Right ventricle myocardium inferior (tissue), 1 donor: ENCODE results near the gene RNF5. TPM values are rescaled to one million over a fixed set of nuclear protein-coding genes. Genes with fewer than 3 reads are reported as not detected.
"Not testable (repeated sequence)": the region's sequence is repeated elsewhere in the genome, so short reads cannot be mapped to it uniquely, and the experiment has no call there.

Experiments used
- ATAC-seq: fragments of 200-7000 bp; cut with Tn5 transposase; one replicate; pipeline ENCODE4 v1.9.1; 2020; ENCODE audit warnings: mild to moderate bottlenecking, moderate library complexity
- DNase-seq: peaks from one replicate; pipeline ENCODE4 v3.0.0; 2021; ENCODE audit errors: missing footprints
- intact Hi-C: fragments of 100-400 bp; cut with DNase I; formaldehyde crosslinking; loops from one replicate; pipeline ENCODE4 v1.11.0; 2022
- long read RNA-seq: library from polyadenylated mRNA; unstranded; transcript quantifications from one replicate; pipeline ENCODE4 v2.0.0, GENCODE V29; 2021
- total RNA-seq: library from RNA; stranded (reverse); fragmentation: NEBNext Ultra II Directional; extraction: Animal tissue kit (Norgen Biotek cat#: 25700); gene quantifications from one replicate; pipeline ENCODE4 v1.2.1, GENCODE V29; 2021
- donor health status: DM: no; HTN: yes; CAD: no; lungs with severe emphysema.

The RNF5 gene, protein sequence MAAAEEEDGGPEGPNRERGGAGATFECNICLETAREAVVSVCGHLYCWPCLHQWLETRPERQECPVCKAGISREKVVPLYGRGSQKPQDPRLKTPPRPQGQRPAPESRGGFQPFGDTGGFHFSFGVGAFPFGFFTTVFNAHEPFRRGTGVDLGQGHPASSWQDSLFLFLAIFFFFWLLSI
- 97.5 TPM for total RNA-seq
- long read RNA-seq, partial matches to known transcripts = 2 of 2 reads
- long read RNA-seq, other reads (novel, unspliced or antisense) = 0 of 2 reads

DNA sequence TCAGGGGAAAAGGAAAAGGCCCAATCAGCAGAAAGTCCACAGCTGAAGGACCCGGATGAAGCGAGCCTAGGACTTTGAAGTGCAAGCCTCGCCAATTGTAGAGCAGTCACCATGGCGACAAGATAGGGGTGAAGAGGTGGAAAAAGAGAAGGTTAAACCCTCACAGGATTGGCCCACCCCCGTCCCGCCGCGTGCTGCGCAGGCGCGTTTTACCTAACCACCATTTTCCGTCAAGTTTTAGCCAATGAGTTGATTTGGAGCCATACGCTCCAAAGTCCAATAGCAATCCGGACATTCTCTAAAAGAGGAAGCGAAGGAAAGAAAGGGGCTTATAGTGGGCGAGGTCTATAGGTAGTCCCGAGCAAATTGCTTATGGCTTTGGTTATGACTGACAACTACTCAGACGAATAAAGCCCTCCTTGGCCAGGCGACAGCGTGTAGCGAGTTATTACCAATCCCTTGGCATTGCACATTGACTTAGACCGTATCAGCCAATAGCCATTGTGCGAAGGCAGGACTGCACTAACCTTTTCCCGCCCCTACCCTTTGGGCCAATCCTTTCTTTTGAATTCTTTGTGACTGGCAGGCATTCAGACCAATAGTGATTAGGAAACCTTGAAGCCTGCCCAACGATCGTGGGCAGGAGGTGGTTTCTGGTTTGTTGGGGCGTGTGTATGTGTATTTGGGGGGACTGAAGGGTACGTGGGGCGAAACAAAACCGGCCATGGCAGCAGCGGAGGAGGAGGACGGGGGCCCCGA is at the start of gene RNF5:
TSS of gene RNF5 (plus strand) at position 618 of the 759 bp plus-strand sequence. CDS start at position 725, 107 bp downstream.
- peak; percentile 88 for ATAC-seq

DNA sequence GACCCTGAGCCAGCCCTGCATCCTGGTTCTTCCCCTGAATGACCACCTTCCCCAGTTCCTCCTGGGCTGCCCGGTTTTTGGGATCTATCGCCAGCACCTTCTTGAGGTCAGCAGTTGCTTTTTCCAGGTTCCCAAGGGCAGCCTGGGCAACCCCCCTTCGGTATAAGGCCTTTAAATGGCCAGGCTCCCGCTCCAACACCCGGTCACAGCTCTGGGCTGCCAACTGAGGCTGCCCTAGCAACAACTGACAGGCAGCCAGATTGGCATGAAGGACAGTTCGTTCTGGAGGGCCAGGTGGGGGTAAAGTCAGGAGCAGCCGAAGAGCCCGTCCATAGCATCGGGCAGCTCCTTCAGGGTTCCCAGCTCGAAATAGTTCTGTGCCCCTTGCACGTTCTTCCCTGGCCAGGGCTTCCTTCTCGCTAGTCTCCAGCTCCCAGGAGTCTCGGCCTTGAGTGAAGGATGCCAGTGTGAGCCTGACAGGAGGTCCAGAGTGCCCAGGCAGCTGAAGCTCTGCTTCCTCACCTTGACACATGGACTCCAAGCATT is 49.4 kb upstream of the RNF5 start:
- DNase-seq = no peak
- no peak for ATAC-seq
- intact Hi-C loops = loop anchor here (2.0 kb wide), 1 partner anchor 48 kb away; the partner anchor contains the start of gene AGPAT1

More for the DNA sequence above, at the start of gene RNF5:
- peak; percentile 96 for DNase-seq
- intact Hi-C loops = loop anchor here (1.0 to 10.0 kb wide), 3 partner anchors 17 to 513 kb away; partner anchors contain the start of genes ATF6B, C6orf47, CSNK2B and GPANK1

DNA sequence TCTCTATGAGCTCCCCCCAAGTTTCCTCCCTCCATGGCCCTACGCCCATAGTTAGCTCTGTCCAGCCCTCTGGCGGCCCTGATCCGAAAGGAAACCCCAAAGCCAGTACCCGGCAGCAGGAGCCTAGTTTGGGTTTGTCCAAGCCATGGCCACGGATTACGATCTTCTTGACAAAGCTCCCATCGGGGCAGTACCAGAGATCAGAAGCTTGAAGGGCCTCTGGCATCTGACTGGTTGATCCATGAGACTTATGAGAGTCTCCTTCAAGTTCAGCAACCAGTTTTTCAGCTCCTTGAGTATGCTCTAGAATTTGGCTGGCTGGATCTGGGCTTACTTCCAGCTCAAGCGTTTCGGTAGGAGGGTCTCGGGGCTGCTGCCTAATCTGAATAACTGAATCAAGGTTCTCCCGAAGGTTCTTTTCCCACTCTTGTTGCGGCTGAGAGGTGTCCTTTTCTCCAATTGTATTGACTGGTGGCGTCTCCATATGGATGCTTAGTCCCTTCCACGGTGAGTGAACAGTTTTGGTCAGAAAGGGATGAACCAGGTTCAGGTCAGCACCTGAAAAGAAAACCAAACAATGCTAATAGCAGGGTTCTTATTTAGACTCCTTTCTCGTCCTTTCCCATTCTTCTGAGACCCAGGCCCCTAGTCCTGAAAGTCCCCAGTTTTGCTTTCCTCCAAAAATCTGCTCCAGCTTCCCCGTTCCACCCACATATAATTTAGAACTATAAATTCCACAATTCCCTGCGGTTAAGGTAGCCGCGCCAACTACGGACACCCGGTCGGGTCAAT is 48.7 kb upstream of the RNF5 start:
- intact Hi-C loops = loop anchor here (1.0 to 5.0 kb wide), 3 partner anchors 25 to 68 kb away; partner anchors contain the start of genes AGPAT1 and PPT2
- DNase-seq (no peak), ATAC-seq (peak; percentile 47)

DNA sequence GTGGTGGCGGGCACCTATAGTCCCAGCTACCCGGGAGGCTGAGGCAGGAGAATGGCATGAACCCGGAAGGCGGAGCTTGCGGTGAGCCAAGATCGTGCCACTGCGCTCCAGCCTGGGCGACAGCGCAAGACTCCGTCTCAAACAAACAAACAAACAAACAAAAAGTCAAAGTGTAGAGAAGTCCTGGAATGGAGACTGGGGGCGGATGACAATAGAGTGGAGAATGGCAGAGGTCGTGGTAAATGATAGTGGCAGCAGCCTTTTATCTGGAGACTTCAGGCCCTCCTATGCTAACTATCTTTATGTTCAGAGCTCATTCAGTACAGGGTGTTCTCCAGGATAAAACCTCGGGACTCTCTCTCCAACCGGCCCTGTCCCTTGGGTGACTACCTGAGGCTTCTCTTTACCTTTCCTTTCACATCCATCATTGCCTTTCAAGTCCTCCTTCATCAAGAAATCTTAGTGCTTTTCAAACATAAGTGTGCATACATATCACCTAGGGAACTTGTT is 46.7 kb upstream of the RNF5 start:
- no peak for ATAC-seq
- intact Hi-C loops = loop anchor here (5.0 kb wide), 1 partner anchor 66 kb away; no protein-coding TSS in a partner anchor
- no peak for DNase-seq

DNA sequence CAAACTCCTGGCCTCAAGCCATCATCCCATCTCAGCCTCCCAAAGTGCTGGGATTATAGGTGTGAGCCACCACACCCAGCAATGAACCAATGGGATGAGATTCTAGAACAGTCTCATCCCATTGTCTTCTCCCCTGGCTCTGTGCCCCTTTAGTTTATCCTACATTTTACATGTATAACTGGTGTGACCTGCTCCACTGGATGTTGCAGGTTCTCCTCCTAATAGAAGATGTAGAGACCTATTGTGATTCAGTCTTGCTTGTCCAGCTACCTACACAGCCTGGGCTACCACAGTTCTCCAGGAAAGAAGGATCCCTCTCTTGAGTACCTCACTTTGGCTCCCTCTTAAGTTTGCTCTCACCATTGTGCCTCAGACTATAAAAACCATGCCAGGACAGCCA is 46.1 kb upstream of the RNF5 start:
- ATAC-seq (no peak), DNase-seq (no peak)
- intact Hi-C loops = loop anchor here (5.0 kb wide), 1 partner anchor 65 kb away; no protein-coding TSS in a partner anchor

DNA sequence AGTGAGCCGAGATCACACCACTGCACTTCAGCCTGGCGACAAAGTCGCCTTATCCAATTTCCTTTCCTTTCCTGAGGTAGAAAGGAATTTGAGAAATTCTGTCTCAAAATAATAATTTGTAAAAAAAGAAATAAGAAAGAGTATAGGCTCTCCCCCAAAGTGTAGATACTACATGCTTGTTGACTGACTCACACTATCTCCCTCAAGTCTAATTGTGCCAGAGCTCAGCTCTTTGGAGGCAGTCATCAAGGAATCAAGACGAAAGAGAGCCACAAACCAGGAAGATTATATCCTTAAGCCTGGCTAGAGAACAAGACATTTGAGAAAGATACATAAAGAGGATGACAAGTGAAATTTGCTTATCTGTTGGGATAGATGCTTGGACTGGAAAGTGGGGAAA is 44.4 kb upstream of the RNF5 start:
- DNase-seq = no peak
- no peak for ATAC-seq
- intact Hi-C loops = loop anchor here (5.0 kb wide), 1 partner anchor 64 kb away; no protein-coding TSS in a partner anchor

DNA sequence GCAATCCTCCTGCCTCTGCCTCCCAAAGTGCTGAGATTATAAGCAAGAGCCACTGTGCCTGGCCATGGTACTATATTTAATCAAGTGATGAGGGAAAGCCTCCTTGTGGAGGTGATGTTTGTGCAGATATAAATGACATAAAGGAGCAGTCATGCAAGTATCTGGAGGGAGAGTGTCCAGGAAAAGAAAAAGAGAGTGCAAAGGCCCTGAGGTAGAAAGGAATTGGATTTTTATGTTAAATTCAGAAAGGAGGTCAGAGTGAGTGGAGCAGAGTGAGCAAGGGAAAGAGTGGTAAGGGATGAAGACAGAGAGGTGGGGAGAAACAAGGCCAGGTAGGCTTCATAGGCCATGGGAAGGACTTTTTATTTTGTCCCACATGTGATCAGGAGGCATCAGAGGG is 40.8 kb upstream of the RNF5 start:
- ATAC-seq (no peak), DNase-seq (no peak)
- intact Hi-C loops = no loop called here

DNA sequence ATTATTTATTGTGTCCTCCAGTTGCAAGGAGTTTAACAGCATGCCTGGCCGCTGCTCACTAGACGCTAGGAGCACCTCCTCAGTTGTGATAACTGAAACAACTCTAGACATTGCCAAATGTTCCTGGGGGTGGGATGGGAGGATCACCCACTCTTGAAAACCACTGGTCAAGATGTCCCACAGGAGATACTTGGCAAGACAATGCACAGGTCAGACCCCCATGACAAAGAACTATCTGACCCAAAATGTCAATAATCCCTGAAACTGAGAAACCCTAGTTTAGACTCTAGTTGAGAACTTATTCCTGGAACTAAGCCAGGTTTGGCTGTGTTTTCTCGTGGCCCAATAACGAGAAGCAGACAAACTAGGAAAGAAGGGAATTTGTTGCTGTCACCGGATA is 38.6 kb upstream of the RNF5 start:
- intact Hi-C loops = no loop called here
- DNase-seq (no peak), ATAC-seq (no peak)

DNA sequence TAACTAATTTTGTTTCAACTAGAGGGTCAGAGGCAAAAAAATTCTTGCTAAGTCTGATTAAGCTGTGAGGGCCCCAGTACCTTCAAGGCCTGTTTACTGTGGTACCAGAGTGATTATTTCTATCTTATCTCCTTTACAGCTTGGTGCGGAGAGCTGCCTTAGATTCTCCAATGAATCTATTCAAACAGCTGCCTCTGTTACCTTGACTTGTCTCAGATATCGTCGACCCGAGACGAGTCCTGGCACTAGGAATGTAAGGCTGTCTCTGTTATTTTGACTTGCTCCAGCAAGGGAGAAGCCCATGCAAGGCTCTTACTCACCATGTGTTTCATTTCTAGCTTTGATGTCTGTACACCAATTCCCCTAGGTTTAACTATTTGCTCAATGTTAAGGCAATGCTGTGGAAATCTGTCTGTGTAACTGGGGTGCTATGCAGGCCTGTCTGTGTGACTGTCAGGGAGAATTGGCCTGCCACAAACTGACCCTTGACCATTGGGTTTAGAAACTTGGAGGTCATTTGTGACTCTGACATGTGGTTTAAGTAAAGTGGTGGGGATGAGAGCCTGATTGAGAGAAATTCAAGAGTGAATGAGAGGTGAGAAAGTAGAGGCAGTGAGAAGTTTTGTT is 37.7 kb upstream of the RNF5 start:
- DNase-seq = no peak
- intact Hi-C loops = no loop called here
- no peak for ATAC-seq

DNA sequence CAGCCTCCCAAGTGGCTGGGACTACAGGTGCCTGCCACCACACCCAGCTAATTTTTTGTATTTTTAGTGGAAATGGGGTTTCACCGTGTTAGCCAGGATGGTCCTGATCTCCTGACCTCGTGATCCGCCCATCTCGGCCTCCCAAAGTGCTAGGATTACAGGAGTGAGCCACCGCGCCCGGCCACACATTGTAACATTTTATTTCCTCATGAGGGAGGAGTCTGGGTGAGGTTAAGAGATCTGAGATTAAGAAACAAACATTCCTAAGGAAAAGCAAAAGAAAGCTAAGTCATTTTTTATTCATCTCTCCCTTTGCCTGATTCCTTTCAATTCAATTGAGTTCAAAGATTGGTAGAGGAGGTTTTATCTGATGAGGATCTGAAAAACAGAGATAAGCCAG is 34.0 kb upstream of the RNF5 start:
- ATAC-seq, intact Hi-C loops, DNase-seq: not testable (repeated sequence)

DNA sequence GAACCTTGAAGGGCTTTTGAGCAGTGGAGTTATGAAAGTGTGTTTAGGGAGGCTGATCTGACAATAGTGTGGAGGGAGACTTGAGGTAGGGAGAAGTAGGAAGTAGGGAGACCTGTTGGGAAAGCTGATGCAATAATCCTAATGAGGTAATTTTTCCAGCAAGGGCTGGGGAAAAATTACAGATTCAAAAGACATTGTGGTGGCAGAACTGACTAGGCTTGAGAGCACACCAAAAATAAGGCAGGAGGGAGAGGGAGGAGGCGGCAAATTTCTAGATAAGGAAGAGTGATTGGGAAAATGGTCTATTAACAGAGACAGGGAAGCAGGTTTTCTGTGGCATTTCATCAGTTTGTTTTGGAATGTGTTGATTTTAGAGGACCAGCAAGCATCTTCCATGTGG is 31.9 kb upstream of the RNF5 start:
- ATAC-seq (no peak), DNase-seq (no peak)
- intact Hi-C loops = no loop called here

DNA sequence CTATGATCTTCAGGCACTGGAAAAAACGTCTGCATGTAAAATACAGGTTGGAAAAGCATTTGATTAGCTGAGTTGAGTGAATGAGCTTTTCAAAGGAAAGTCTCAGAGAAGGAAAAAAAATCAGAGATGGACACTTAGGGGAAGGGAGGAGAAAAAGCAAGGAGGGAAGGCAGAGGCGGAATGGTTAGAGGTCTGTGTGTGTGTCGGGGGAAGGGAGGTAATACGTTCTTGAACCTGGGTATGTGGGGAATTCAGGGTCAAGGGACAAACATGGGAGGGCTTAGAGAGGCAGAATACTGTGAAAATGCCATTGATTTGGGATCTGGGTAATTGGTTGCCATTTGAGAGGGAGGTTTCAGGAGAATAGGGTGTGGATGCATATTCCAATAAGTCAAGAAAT is 31.5 kb upstream of the RNF5 start:
- ATAC-seq (no peak), DNase-seq (no peak)
- intact Hi-C loops = no loop called here

DNA sequence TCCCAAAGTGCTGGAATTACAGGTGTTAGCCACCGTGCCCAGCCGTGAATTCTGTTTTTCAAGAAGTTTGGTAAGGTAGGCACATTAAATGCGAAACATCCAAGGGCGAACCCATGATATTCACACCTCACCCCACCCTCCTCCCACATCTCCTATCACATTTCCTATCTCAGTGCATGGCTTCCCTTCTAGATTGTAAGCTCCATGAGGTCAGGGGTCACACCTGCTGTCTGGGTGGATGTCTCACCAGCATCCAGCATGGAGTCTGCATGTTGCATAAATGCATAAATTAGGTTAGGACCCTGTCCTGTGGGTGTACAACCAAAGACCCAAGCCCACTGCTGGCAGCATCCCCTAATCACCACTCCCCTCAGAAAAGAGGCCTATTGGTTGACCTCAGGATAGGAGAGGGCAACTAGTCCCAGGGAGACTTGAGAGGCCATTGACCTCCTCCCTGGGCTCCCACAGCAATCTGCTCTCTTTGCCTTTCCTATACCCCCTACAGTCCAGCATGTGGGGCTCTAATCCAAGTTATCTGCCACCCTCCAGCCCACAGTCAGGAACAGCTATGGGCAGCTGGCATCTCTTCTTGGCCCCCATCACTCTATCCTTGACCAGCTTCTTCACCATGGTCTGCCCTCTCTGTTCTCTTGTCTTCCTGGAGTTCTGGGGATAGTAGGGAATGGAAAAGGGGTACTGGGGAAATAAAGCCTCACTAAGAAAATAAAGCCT is 30.6 kb upstream of the RNF5 start:
- ATAC-seq = no peak
- intact Hi-C loops = no loop called here
- no peak for DNase-seq

DNA sequence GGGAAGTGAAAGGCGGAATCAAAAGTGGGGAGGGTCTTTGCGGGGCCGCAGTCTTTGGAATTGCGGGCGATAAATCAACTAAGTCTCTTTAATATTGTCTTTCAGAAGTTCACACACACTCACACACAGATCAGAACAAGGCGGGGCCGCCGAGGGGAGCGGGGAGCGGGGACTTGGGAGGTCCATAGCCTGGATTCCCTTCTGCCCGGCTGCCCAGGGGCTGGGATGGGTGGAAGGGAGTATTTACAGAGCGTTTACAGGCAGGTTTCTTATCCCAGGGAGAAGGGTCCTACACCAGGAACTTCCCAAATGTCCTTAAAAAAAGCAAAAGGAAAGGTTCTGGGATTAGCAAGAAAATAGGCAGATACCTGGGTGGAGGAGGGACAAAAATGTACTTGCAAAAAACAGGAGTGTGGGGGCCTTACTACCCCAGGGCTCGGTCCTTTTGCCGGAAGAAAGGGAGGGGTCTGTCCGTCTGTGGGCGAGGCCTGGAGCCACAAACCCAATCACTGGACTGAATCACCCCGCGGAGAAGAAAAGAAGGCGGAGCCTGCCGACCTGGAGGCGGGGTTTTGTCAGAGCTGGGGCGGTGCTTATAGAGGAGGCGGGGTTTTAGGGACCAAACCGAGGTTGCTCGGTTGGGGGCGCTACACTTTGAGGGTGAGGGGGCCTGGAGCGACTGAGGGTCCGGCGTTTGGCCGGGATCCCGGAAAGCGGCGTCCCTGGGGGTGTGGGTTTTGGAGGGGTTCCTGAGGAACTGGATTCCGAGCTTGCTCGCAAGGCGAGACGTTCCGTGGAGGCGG is 29.7 kb upstream of the RNF5 start:
- intact Hi-C loops = no loop called here
- DNase-seq = peak; percentile 74
- peak; percentile 20 for ATAC-seq

DNA sequence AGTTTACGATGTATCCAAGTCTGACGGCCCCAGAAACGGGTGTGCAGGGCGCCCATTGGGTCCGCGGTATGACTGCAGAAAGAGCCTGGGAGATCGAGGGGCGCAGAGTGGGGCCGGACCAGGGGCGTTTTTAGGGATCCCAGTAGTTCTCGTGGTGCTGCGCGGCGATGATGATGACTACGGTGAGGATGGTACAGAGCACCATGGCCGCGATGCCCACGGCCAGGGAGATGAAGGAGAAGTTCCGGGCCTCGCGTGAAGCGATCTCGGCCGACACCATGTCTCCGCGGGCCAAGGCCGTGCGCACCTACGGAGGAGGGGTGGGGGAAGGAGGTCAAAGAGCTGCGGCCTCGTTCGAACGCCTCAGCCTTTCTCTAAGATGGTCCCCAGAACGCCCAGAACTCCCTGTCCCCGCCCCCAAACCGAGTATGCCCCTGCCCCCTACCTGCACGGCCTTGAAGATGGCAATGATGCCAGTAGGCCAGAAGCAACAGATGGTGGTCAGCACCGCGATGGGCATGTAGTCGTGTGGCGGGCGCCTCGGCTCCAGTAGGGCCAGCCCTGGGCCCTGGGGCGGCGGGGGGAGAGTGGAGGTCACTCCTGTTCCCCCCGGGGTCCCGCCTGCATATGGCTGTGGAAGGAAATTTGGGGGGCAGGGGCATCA is 29.0 kb upstream of the RNF5 start:
- no peak for DNase-seq
- ATAC-seq = no peak
- intact Hi-C loops = no loop called here
